Smooth muscle cell (in vitro differentiated cells): Measurements from ENCODE around the gene MICU2. TPM values are rescaled to one million over a fixed set of nuclear protein-coding genes. Genes with fewer than 3 reads are reported as not detected.

Experiments used
- DNase-seq: peaks from one replicate; lab custom pipeline; 2025; ENCODE audit not compliant: unreplicated experiment; lab: John Stamatoyannopoulos, UW
- H2AFZ ChIP-seq: fragments of 200-600 bp; sonication (generic); 2 replicates; pipeline ENCODE4 v1.6.0; 2016; ENCODE audit warnings: antibody characterized with exemption, low read depth, mild to moderate bottlenecking
- H3F3A ChIP-seq: fragments of 200-600 bp; sonication (generic); 2 replicates; pipeline ENCODE4 v1.6.0; 2017; ENCODE audit warnings: antibody characterized with exemption, low read depth
- H3K27ac ChIP-seq: fragments of 200-600 bp; sonication (generic); 2 replicates; pipeline ENCODE4 v1.5.1; 2016; ENCODE audit warnings: low read depth, mild to moderate bottlenecking
- H3K27me3 ChIP-seq: fragments of 200-600 bp; sonication (generic); 2 replicates; pipeline ENCODE4 v1.6.1; 2016; ENCODE audit warnings: low read depth, mild to moderate bottlenecking
- H3K36me3 ChIP-seq: fragments of 200-600 bp; sonication (generic); 2 replicates; pipeline ENCODE4 v1.5.1; 2016; ENCODE audit warnings: low read depth
- H3K4me1 ChIP-seq: fragments of 200-600 bp; sonication (generic); 2 replicates; pipeline ENCODE4 v1.5.1; 2016; ENCODE audit warnings: low read depth
- H3K4me2 ChIP-seq: fragments of 200-600 bp; sonication (generic); 2 replicates; pipeline ENCODE4 v1.6.0; 2016; ENCODE audit warnings: mild to moderate bottlenecking
- H3K4me3 ChIP-seq: fragments of 200-600 bp; sonication (generic); 2 replicates; pipeline ENCODE4 v1.5.1; 2016; ENCODE audit warnings: mild to moderate bottlenecking
- H3K79me2 ChIP-seq: fragments of 200-600 bp; sonication (generic); 2 replicates; pipeline ENCODE4 v1.6.0; 2016; ENCODE audit warnings: low read depth, mild to moderate bottlenecking
- H3K9ac ChIP-seq: fragments of 200-600 bp; sonication (generic); 2 replicates; pipeline ENCODE4 v1.6.0; 2016; ENCODE audit warnings: low read depth
- H3K9me3 ChIP-seq: fragments of 200-600 bp; sonication (generic); replicated peaks from 2 replicates; pipeline ENCODE4 v1.5.1; 2016; ENCODE audit warnings: low read depth
- H4K20me1 ChIP-seq: fragments of 200-600 bp; sonication (generic); 2 replicates; pipeline ENCODE4 v1.6.0; 2016; ENCODE audit warnings: low read depth
- WGBS: methylation state at CpG from one replicate; pipeline ENCODE4 v1.1.7; 2016; ENCODE audit warnings: low lambda C conversion rate; 5-methylcytosine and 5-hydroxymethylcytosine counted together
- polyA plus RNA-seq: library from polyadenylated mRNA; unstranded; fragments of >200 nt; fragmentation: Nextera tagmentation; extraction: Ambion mirVana; gene quantifications from 2 replicates; pipeline ENCODE4 v1.2.1, GENCODE V29; 2016
- total RNA-seq: library from RNA; depleted of rRNA; stranded (reverse); fragments of >200 nt; gene quantifications from 2 replicates; pipeline ENCODE4 v1.2.3, GENCODE V29; 2014
- TF ChIP-seq, protein P1 (sequence below): fragments of 200-600 bp; sonication (generic); IDR thresholded peaks from 2 replicates; pipeline ENCODE4 v1.5.1; 2017; ENCODE audit warnings: borderline replicate concordance, mild to moderate bottlenecking, antibody characterized with exemption; ENCODE audit not compliant: insufficient read depth, poor library complexity, severe bottlenecking

Gene MICU2
- total and polyA plus RNA-seq, 2 experiments from 2014 or later = 40.2 to 86.5 TPM

GRCh38 chr13:21576426-21576825 is 27.5 kb downstream of the MICU2 start:
- H3K27ac ChIP-seq = no peak overlapping the region
- no peaks in the 10 kb centered on the region for H3K9me3 ChIP-seq
- H2AFZ ChIP-seq = no peak overlapping the region
- no peaks in the 10 kb centered on the region for H3K4me1 ChIP-seq
- H3K4me3 ChIP-seq = no peak overlapping the region
- no peaks in the 10 kb centered on the region for H3F3A ChIP-seq
- DNase-seq = no peak
- TF ChIP-seq, protein P1, sequence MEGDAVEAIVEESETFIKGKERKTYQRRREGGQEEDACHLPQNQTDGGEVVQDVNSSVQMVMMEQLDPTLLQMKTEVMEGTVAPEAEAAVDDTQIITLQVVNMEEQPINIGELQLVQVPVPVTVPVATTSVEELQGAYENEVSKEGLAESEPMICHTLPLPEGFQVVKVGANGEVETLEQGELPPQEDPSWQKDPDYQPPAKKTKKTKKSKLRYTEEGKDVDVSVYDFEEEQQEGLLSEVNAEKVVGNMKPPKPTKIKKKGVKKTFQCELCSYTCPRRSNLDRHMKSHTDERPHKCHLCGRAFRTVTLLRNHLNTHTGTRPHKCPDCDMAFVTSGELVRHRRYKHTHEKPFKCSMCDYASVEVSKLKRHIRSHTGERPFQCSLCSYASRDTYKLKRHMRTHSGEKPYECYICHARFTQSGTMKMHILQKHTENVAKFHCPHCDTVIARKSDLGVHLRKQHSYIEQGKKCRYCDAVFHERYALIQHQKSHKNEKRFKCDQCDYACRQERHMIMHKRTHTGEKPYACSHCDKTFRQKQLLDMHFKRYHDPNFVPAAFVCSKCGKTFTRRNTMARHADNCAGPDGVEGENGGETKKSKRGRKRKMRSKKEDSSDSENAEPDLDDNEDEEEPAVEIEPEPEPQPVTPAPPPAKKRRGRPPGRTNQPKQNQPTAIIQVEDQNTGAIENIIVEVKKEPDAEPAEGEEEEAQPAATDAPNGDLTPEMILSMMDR = no peak
- H3K27me3 ChIP-seq = no peaks in the 10 kb centered on the region
- H3K4me2 ChIP-seq = no peak overlapping the region
- H3K9ac ChIP-seq = no peak overlapping the region
- H3K36me3 ChIP-seq = no peaks in the 10 kb centered on the region
- peaks cover 58% of the 10 kb centered on the region for H3K79me2 ChIP-seq
- peaks cover 43% of the 10 kb centered on the region for H4K20me1 ChIP-seq

- H3K27me3 ChIP-seq = no peaks in the 10 kb centered on the region
- peak overlapping the region; percentile 23 for H3K27ac ChIP-seq
- H3F3A ChIP-seq = no peaks in the 10 kb centered on the region
- no peak overlapping the region for H2AFZ ChIP-seq
- no peaks in the 10 kb centered on the region for H3K9me3 ChIP-seq
- H4K20me1 ChIP-seq = peaks cover 54% of the 10 kb centered on the region
- no peak for DNase-seq
- no peak overlapping the region for H3K9ac ChIP-seq
- no peaks in the 10 kb centered on the region for H3K36me3 ChIP-seq
- no peaks in the 10 kb centered on the region for H3K4me1 ChIP-seq
- TF ChIP-seq, protein P1 = no peak
- WGBS = 29% methylated on average over 2 of the region's 2 CpGs
- H3K4me3 ChIP-seq = no peak overlapping the region
- H3K4me2 ChIP-seq = peak overlapping the region; percentile 51
- peaks cover 49% of the 10 kb centered on the region for H3K79me2 ChIP-seq
Observed at GRCh38 chr13:21573920-21574712, 29.9 kb downstream of the MICU2 start.

DNA sequence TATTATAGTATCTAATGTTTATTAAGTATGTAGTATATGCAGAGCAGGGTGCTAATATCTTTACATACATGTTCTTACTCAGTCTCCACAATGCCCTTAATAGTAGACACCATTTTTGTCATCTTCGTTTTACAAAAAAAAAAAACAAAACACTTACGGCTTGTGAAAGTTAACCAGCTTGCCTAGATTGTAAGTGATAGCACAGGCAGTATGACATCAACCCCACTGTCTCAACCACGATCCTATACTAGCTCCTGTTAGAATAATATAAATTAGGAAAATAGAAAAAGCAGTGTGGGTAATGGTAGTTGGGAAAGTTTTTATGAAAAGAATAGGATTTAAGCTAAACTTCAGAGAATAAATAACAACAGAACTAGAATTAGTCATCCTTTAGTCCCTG is 34.3 kb downstream of the MICU2 start:
- H3K9me3 ChIP-seq = no peaks in the 10 kb centered on the region
- H4K20me1 ChIP-seq = peaks cover 44% of the 10 kb centered on the region
- 81% methylated on average over 3 of the region's 3 CpGs for WGBS
- peaks cover 35% of the 10 kb centered on the region for H3K79me2 ChIP-seq
- H3K4me1 ChIP-seq = peaks cover 9% of the 10 kb centered on the region
- H3K4me3 ChIP-seq = no peak overlapping the region
- no peaks in the 10 kb centered on the region for H3K27me3 ChIP-seq
- DNase-seq = no peak
- no peaks in the 10 kb centered on the region for H3F3A ChIP-seq
- TF ChIP-seq, protein P1 = no peak
- H3K4me2 ChIP-seq = no peak overlapping the region
- H3K27ac ChIP-seq = no peak overlapping the region
- peaks cover 4% of the 10 kb centered on the region for H3K36me3 ChIP-seq
- H3K9ac ChIP-seq = no peak overlapping the region
- H2AFZ ChIP-seq = no peak overlapping the region

- no peak overlapping the region for H3K4me2 ChIP-seq
- H3K9ac ChIP-seq = no peak overlapping the region
- H3K4me1 ChIP-seq = peaks cover 9% of the 10 kb centered on the region
- no peak overlapping the region for H3K4me3 ChIP-seq
- peaks cover 30% of the 10 kb centered on the region for H3K79me2 ChIP-seq
- peaks cover 36% of the 10 kb centered on the region for H4K20me1 ChIP-seq
- TF ChIP-seq, protein P1 = no peak
- H3K9me3 ChIP-seq = no peaks in the 10 kb centered on the region
- no peaks in the 10 kb centered on the region for H3F3A ChIP-seq
- WGBS = 94% methylated on average over 5 of the region's 5 CpGs
- DNase-seq = no peak
- no peaks in the 10 kb centered on the region for H3K27me3 ChIP-seq
- peaks cover 10% of the 10 kb centered on the region for H3K36me3 ChIP-seq
- no peak overlapping the region for H2AFZ ChIP-seq
- H3K27ac ChIP-seq = no peak overlapping the region
Observed at GRCh38 chr13:21568854-21569253, 35.1 kb downstream of the MICU2 start.
